IMR-90 (cell line): ENCODE results near the gene TEFM. TPM values are rescaled to one million over a fixed set of nuclear protein-coding genes. Genes with fewer than 3 reads are reported as not detected.

ENCODE experiments used
- ATAC-seq: fragments of 200-7000 bp; cut with Tn5 transposase; 2 replicates; pipeline ENCODE4 v1.9.1; 2020; ENCODE audit warnings: low read depth, mild to moderate bottlenecking, moderate library complexity
- BruUV-seq: library from RNA; stranded (reverse); fragments of 400-500 nt; replicated peaks from 2 replicates; lab custom pipeline; 2021; lab: Mats Ljungman, UMichigan
- CTCF ChIA-PET: fragments of 300-600 bp; formaldehyde crosslinking; extraction: SDS; loops from one replicate; lab custom pipeline; 2021; ENCODE audit warnings: antibody characterized with exemption; lab: Yijun Ruan, JAX
- POLR2A ChIA-PET: fragments of 300-600 bp; sonication (Branson Sonifier 250); formaldehyde crosslinking; loops from one replicate; lab custom pipeline; 2022; ENCODE audit warnings: antibody characterized with exemption; ENCODE audit not compliant: unreplicated experiment; lab: Charles Lee
- DNase-seq: peaks from one replicate; pipeline ENCODE4 v3.0.0; 2013
- H2AFZ ChIP-seq: replicated peaks from 2 replicates; pipeline ENCODE3; 2013; ENCODE audit warnings: low read length, mild to moderate bottlenecking; ENCODE audit not compliant: poor library complexity
- H2AK5ac ChIP-seq: 2 replicates; pipeline ENCODE4 v1.6.1; 2013; ENCODE audit warnings: low read depth, low read length, inconsistent platforms
- H2AK9ac ChIP-seq: replicated peaks from 2 replicates; pipeline ENCODE3; 2013; ENCODE audit warnings: mild to moderate bottlenecking, low read depth, low read length, moderate library complexity; ENCODE audit not compliant: poor library complexity
- H2BK120ac ChIP-seq: 2 replicates; pipeline ENCODE4 v1.6.1; 2013; ENCODE audit warnings: low read depth, low read length, inconsistent platforms
- H2BK15ac ChIP-seq: 3 replicates; pipeline ENCODE4 v1.6.1; 2013; ENCODE audit warnings: low read depth, low read length, inconsistent platforms
- H2BK20ac ChIP-seq: 2 replicates; pipeline ENCODE4 v1.6.1; 2013; ENCODE audit warnings: low read depth, mild to moderate bottlenecking, inconsistent platforms, low read length, moderate library complexity
- H2BK5ac ChIP-seq: 2 replicates; pipeline ENCODE4 v1.6.1; 2013; ENCODE audit warnings: mild to moderate bottlenecking, low read depth, low read length, inconsistent platforms; ENCODE audit not compliant: poor library complexity, severe bottlenecking
- H3K14ac ChIP-seq: replicated peaks from 2 replicates; pipeline ENCODE4 v1.6.1; 2013; ENCODE audit warnings: low read depth, low read length, inconsistent platforms
- H3K18ac ChIP-seq: 2 replicates; pipeline ENCODE4 v1.6.1; 2013; ENCODE audit warnings: low read depth, low read length, control low read depth
- H3K23ac ChIP-seq: 2 replicates; pipeline ENCODE4 v1.6.1; 2013; ENCODE audit warnings: low read depth, low read length, inconsistent platforms
- H3K27ac ChIP-seq: 2 replicates; pipeline ENCODE4 v1.5.1; 2013; ENCODE audit warnings: mild to moderate bottlenecking, control low read depth, low read length; ENCODE audit not compliant: insufficient read depth
- H3K27me3 ChIP-seq: 2 replicates; pipeline ENCODE4 v1.6.1; 2013; ENCODE audit warnings: low read length; ENCODE audit not compliant: control insufficient read depth, insufficient read depth
- H3K36me3 ChIP-seq: 2 replicates; pipeline ENCODE4 v1.6.1; 2013; ENCODE audit warnings: low read length, mixed read lengths; ENCODE audit not compliant: control insufficient read depth, insufficient read depth
- H3K4ac ChIP-seq: 2 replicates; pipeline ENCODE4 v1.6.1; 2013; ENCODE audit warnings: low read depth, low read length, inconsistent platforms
- H3K4me1 ChIP-seq: 2 replicates; pipeline ENCODE4 v1.6.1; 2013; ENCODE audit warnings: low read length, mixed read lengths; ENCODE audit not compliant: control insufficient read depth, insufficient read depth
- H3K4me2 ChIP-seq: 2 replicates; pipeline ENCODE4 v1.6.1; 2013; ENCODE audit warnings: low read depth, mild to moderate bottlenecking, control low read depth, low read length, moderate library complexity
- H3K4me3 ChIP-seq: 2 replicates; pipeline ENCODE4 v1.5.1; 2013; ENCODE audit warnings: low read depth, mild to moderate bottlenecking, control low read depth, low read length, moderate library complexity; ENCODE audit not compliant: insufficient read depth
- H3K56ac ChIP-seq: 2 replicates; pipeline ENCODE4 v1.6.1; 2013; ENCODE audit warnings: low read length, inconsistent platforms; ENCODE audit not compliant: insufficient read depth; ENCODE audit errors: extremely low read depth
- H3K79me1 ChIP-seq, 2 experiments: 2 replicates each; pipeline ENCODE4 v1.6.1; 2013; ENCODE audit warnings: low read length in 2 of 2, inconsistent platforms in 1 of 2, low read depth in 1 of 2
- H3K9ac ChIP-seq: 2 replicates; pipeline ENCODE4 v1.6.1; 2013; ENCODE audit warnings: low read depth, low read length, control low read depth
- H3K9me1 ChIP-seq: 2 replicates; pipeline ENCODE4 v1.6.1; 2013; ENCODE audit warnings: low read length, inconsistent platforms; ENCODE audit not compliant: insufficient read depth
- H3K9me3 ChIP-seq: 2 replicates; pipeline ENCODE4 v1.6.1; 2013; ENCODE audit warnings: low read length; ENCODE audit not compliant: control insufficient read depth, insufficient read depth
- H4K20me1 ChIP-seq: 2 replicates; pipeline ENCODE4 v1.6.1; 2013; ENCODE audit warnings: low read length, inconsistent platforms; ENCODE audit not compliant: insufficient read depth
- H4K5ac ChIP-seq: 2 replicates; pipeline ENCODE4 v1.6.1; 2013; ENCODE audit warnings: mild to moderate bottlenecking, low read depth, low read length, control low read depth
- H4K8ac ChIP-seq, 2 experiments: 2 replicates each; pipeline ENCODE4 v1.6.1; 2013; ENCODE audit warnings: low read depth in 2 of 2, low read length in 2 of 2, control low read depth in 1 of 2, inconsistent platforms in 1 of 2
- H4K91ac ChIP-seq: 2 replicates; pipeline ENCODE4 v1.6.1; 2013; ENCODE audit warnings: low read depth, low read length, inconsistent platforms; ENCODE audit not compliant: insufficient read depth
- BHLHE40 ChIP-seq: fragments of 150-350 bp; IDR thresholded peaks from 2 replicates; pipeline ENCODE4 v1.6.1; 2016; ENCODE audit warnings: mild to moderate bottlenecking, low read depth, low read length
- CEBPB ChIP-seq: IDR thresholded peaks from 2 replicates; pipeline ENCODE4 v1.6.1; 2012; ENCODE audit warnings: low read depth, low read length, improper control_type of control experiment
- CHD1 ChIP-seq: IDR thresholded peaks from 2 replicates; pipeline ENCODE4 v1.6.1; 2012; ENCODE audit warnings: low read depth, low read length, improper control_type of control experiment
- ELK1 ChIP-seq: fragments of 150-350 bp; IDR thresholded peaks from 2 replicates; pipeline ENCODE4 v1.6.1; 2016; ENCODE audit warnings: low read depth, mild to moderate bottlenecking, low read length, moderate library complexity, borderline replicate concordance
- FOS ChIP-seq: fragments of 150-350 bp; IDR thresholded peaks from 2 replicates; pipeline ENCODE4 v1.6.1; 2016; ENCODE audit warnings: low read depth, low read length
- MAFK ChIP-seq: IDR thresholded peaks from 2 replicates; pipeline ENCODE4 v1.6.1; 2012; ENCODE audit warnings: low read depth, low read length, improper control_type of control experiment
- MAZ ChIP-seq: IDR thresholded peaks from 2 replicates; pipeline ENCODE4 v1.6.1; 2012; ENCODE audit warnings: low read depth, mild to moderate bottlenecking, low read length, improper control_type of control experiment, moderate library complexity, borderline replicate concordance
- MXI1 ChIP-seq: IDR thresholded peaks from 2 replicates; pipeline ENCODE4 v1.6.1; 2012; ENCODE audit warnings: low read depth, mild to moderate bottlenecking, low read length, moderate library complexity, borderline replicate concordance
- NFE2L2 ChIP-seq: fragments of 150-350 bp; IDR thresholded peaks from 2 replicates; pipeline ENCODE4 v1.6.1; 2016; ENCODE audit warnings: low read depth, mild to moderate bottlenecking, low read length
- POLR2A ChIP-seq: IDR thresholded peaks from 2 replicates; pipeline ENCODE4 v1.6.1; 2012; ENCODE audit warnings: mild to moderate bottlenecking, low read depth, low read length
- RAD21 ChIP-seq: IDR thresholded peaks from 2 replicates; pipeline ENCODE4 v1.6.1; 2012; ENCODE audit warnings: low read length, improper control_type of control experiment
- RCOR1 ChIP-seq: IDR thresholded peaks from 2 replicates; pipeline ENCODE4 v1.6.1; 2012; ENCODE audit warnings: mild to moderate bottlenecking, low read length, improper control_type of control experiment; ENCODE audit not compliant: insufficient replicate concordance
- RFX5 ChIP-seq: IDR thresholded peaks from 2 replicates; pipeline ENCODE4 v1.8.0; 2012; ENCODE audit warnings: low read depth, mild to moderate bottlenecking, low read length, moderate library complexity
- SMC3 ChIP-seq: fragments of 150-350 bp; IDR thresholded peaks from 2 replicates; pipeline ENCODE4 v1.6.1; 2016; ENCODE audit warnings: low read depth, mild to moderate bottlenecking, antibody characterized with exemption, low read length, moderate library complexity
- WGBS, 2 experiments: methylation state at CpG; one replicate each; pipeline versions ENCODE4 v1.1.5 to v1.1.7; 2013; ENCODE audit warnings: missing lambda C conversion rate in 2 of 2; ENCODE audit not compliant: insufficient read length in 1 of 2; ENCODE audit errors: extremely low coverage in 2 of 2; 5-methylcytosine and 5-hydroxymethylcytosine counted together
- dilution Hi-C: fragments of 300-500 bp; cut with HindIII; formaldehyde crosslinking; loops from one replicate; pipeline ENCODE4 v1.14.3; 2018; ENCODE audit warnings: low sequenced_read_pairs; ENCODE audit not compliant: unreplicated experiment
- in situ Hi-C: fragments of 300-500 bp; cut with MboI; formaldehyde crosslinking; loops from 3 replicates; pipeline ENCODE4 v1.14.3; 2019; ENCODE audit warnings: low sequenced_read_pairs, inconsistent platforms, mixed read lengths
- intact Hi-C: fragments of 100-400 bp; cut with micrococcal nuclease; formaldehyde crosslinking; loops from 2 replicates; pipeline ENCODE4 v1.10.0; 2022
- polyA plus RNA-seq, 3 experiments: library from polyadenylated mRNA; depleted of rRNA; stranded (reverse); fragments of >200 nt; gene quantifications; 2 replicates each; pipeline ENCODE4 v1.2.3, GENCODE V29; 2012; ENCODE audit warnings: low replicate concordance in 1 of 3
- total RNA-seq: library from RNA; depleted of rRNA; stranded (reverse); fragments of >200 nt; gene quantifications from 2 replicates; pipeline ENCODE4 v1.2.3, GENCODE V29; 2012
- TF ChIP-seq, protein P1 (sequence below): fragments of 150-350 bp; IDR thresholded peaks from 2 replicates; pipeline ENCODE4 v1.6.1; 2017; ENCODE audit warnings: mild to moderate bottlenecking, antibody characterized with exemption, low read length, low read depth
- TF ChIP-seq, protein P2 (sequence below): conservative IDR thresholded peaks from 2 replicates; pipeline ENCODE4 v1.5.1; 2012; ENCODE audit warnings: mild to moderate bottlenecking, low read depth, low read length, improper control_type of control experiment

TEFM gene
- total and polyA plus RNA-seq, 2 of the 4 experiments (the other 2 are of a cell fraction) = 7.9 to 13.8 TPM

- Histone ChIP-seq H2AK5ac (no peak overlapping the region), H3K79me1 (no peaks in the 10 kb centered on the region), H3K9me1 (0 out of 2 replicates have a peak, but pooled peaks cover 3% of the 10 kb centered on the region), H2BK5ac (no peak overlapping the region), H3K9ac (no peak overlapping the region), H3K9me3 (no peaks in the 10 kb centered on the region), H4K5ac (no peak overlapping the region), H3K4ac (no peak overlapping the region), H3K27ac (no peak overlapping the region), H4K20me1 (no peaks in the 10 kb centered on the region), H3K56ac (no peak overlapping the region), H3K4me2 (no peak overlapping the region), H4K8ac (no peak overlapping the region), H3K27me3 (no peaks in the 10 kb centered on the region; the same call in 1 of the 2 replicates), H3K4me3 (no peak overlapping the region), H2BK20ac (no peak overlapping the region), H3K36me3 (no peaks in the 10 kb centered on the region), H2AFZ (no peak overlapping the region), H2BK15ac (no peak overlapping the region), H4K91ac (no peak overlapping the region), H2BK120ac (no peak overlapping the region), H3K23ac (no peak overlapping the region), H2AK9ac (no peak overlapping the region), H3K4me1 (no peaks in the 10 kb centered on the region), H3K14ac (no peak overlapping the region), H3K18ac (no peak overlapping the region)
- in situ Hi-C loops (no loop called here), dilution Hi-C loops (no loop called here), intact Hi-C loops (no loop called here)
- DNase-seq = no peak
- no peak for ATAC-seq
- CTCF ChIA-PET = no interaction called here
- no peak for TF ChIP-seq RAD21
- no peak for TF ChIP-seq MAFK
- no peak for TF ChIP-seq RCOR1
- TF ChIP-seq ELK1 = no peak
- no peak for TF ChIP-seq POLR2A
- TF ChIP-seq, protein P1, sequence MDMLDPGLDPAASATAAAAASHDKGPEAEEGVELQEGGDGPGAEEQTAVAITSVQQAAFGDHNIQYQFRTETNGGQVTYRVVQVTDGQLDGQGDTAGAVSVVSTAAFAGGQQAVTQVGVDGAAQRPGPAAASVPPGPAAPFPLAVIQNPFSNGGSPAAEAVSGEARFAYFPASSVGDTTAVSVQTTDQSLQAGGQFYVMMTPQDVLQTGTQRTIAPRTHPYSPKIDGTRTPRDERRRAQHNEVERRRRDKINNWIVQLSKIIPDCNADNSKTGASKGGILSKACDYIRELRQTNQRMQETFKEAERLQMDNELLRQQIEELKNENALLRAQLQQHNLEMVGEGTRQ = no peak
- TF ChIP-seq SMC3 = no peak
- no peak for TF ChIP-seq FOS
- no peak for TF ChIP-seq BHLHE40
- TF ChIP-seq CHD1 = no peak
- TF ChIP-seq, protein P2, sequence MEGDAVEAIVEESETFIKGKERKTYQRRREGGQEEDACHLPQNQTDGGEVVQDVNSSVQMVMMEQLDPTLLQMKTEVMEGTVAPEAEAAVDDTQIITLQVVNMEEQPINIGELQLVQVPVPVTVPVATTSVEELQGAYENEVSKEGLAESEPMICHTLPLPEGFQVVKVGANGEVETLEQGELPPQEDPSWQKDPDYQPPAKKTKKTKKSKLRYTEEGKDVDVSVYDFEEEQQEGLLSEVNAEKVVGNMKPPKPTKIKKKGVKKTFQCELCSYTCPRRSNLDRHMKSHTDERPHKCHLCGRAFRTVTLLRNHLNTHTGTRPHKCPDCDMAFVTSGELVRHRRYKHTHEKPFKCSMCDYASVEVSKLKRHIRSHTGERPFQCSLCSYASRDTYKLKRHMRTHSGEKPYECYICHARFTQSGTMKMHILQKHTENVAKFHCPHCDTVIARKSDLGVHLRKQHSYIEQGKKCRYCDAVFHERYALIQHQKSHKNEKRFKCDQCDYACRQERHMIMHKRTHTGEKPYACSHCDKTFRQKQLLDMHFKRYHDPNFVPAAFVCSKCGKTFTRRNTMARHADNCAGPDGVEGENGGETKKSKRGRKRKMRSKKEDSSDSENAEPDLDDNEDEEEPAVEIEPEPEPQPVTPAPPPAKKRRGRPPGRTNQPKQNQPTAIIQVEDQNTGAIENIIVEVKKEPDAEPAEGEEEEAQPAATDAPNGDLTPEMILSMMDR = no peak
- no peak for TF ChIP-seq NFE2L2
- TF ChIP-seq MXI1 = no peak
- TF ChIP-seq CEBPB = no peak
- no peak for TF ChIP-seq MAZ
- TF ChIP-seq RFX5 = no peak
- 100% methylated on average over 2 of the region's 5 CpGs; no CpG with 5 or more reads in 1 of the 2 experiments for WGBS, 2 experiments
- POLR2A ChIA-PET = no interaction called here
- BruUV-seq = no TSS peak
Observed at GRCh38 chr17:30947796-30948195, 41.8 kb upstream of the TEFM start.
